Testis (tissue), 3 donors: ENCODE data around the gene KANK2. TPM values are rescaled to one million over a fixed set of nuclear protein-coding genes. Genes with fewer than 3 reads are reported as not detected.
"Not testable (repeated sequence)": the region's sequence is repeated elsewhere in the genome, so short reads cannot be mapped to it uniquely, and the experiment has no call there.

Experiments
- DNase-seq: peaks from one replicate; pipeline ENCODE4 v3.0.0-alpha.2; 2019
- H3K27ac ChIP-seq, 2 donors: fragments of 200-600 bp; sonication (generic); one replicate each; pipeline ENCODE4 v1.5.1; 2019
- H3K27me3 ChIP-seq: fragments of 200-600 bp; sonication (generic); one replicate; pipeline ENCODE4 v1.5.1; 2019
- H3K36me3 ChIP-seq: fragments of 200-600 bp; sonication (generic); one replicate; pipeline ENCODE4 v1.5.1; 2017; ENCODE audit warnings: low read depth; ENCODE audit errors: missing control alignments
- H3K4me1 ChIP-seq: fragments of 200-600 bp; sonication (generic); one replicate; pipeline ENCODE4 v1.5.1; 2019
- H3K4me3 ChIP-seq, 2 donors: fragments of 200-600 bp; sonication (generic); one replicate each; pipeline ENCODE4 v1.5.1; 2017 to 2019
- H3K9me3 ChIP-seq: fragments of 200-600 bp; sonication (generic); one replicate; pipeline ENCODE4 v1.5.1; 2017
- CTCF ChIP-seq, 3 experiments: fragments of 450-650 bp in 2 of 3; fragments of 200-600 bp in 1 of 3; sonication (generic) in 1 of 3; IDR thresholded peaks; one replicate each; pipeline ENCODE4 v1.5.1; 2016 to 2019; ENCODE audit warnings: antibody characterized with exemption in 3 of 3, mild to moderate bottlenecking in 2 of 3, moderate library complexity in 1 of 3
- POLR2A ChIP-seq: fragments of 450-650 bp; IDR thresholded peaks from one replicate; pipeline ENCODE4 v1.6.1; 2017; ENCODE audit warnings: antibody characterized with exemption, mild to moderate bottlenecking, moderate library complexity
- WGBS, 2 donors: methylation state at CpG; one replicate each; pipeline ENCODE4 v1.1.5; 2018; 5-methylcytosine and 5-hydroxymethylcytosine counted together
- intact Hi-C: fragments of 100-400 bp; cut with DNase I; formaldehyde crosslinking; loops from one replicate; pipeline ENCODE4 v1.15.1; 2023; ENCODE audit warnings: low total_unique reads
- polyA plus RNA-seq: library from polyadenylated mRNA; stranded (reverse); fragments of 350-450 nt; fragmentation: Illumina TruSeq; extraction: RNeasy Lipid Tissue Mini Kit (QIAGEN cat#74804); gene quantifications from one replicate; pipeline ENCODE4 v1.2.3, GENCODE V29; 2014; ENCODE audit warnings: low read depth, low replicate concordance; ENCODE audit not compliant: insufficient read depth
- total RNA-seq, 2 donors: library from RNA; depleted of rRNA; stranded (reverse); fragments of >200 nt; gene quantifications; one replicate each; pipeline ENCODE4 v1.2.3, GENCODE V29; 2016

Gene KANK2
- total and polyA plus RNA-seq, 3 donors from 2014 or later, result 77.7 to 161 (median 98.9) TPM

- Histone ChIP-seq H3K4me1 (peaks cover 33% of the 10 kb centered on the region), H3K4me3 (no peak overlapping the region), H3K36me3 (no peaks in the 10 kb centered on the region), H3K27ac (peak overlapping the region; percentile 15 to 88), H3K27me3 (no peaks in the 10 kb centered on the region), H3K9me3 (no peaks in the 10 kb centered on the region)
- TF ChIP-seq CTCF (IDR thresholded peaks at IDR 0.05) (no peak), POLR2A (no peak)
- WGBS, 2 donors, result 52 to 64% methylated on average over 11 of the region's 11 CpGs
- no peak for DNase-seq
- intact Hi-C loops, result no loop called here
These were observed 33.0 kb downstream of the KANK2 start for GRCh38 chr19:11164296-11164695.

- Histone ChIP-seq H3K4me1 (peaks cover 28% of the 10 kb centered on the region), H3K27ac (peak overlapping the region in 1 of 2 donors; percentile 65)
- intact Hi-C loops, DNase-seq, H3K27me3 ChIP-seq, H3K36me3 ChIP-seq, H3K9me3 ChIP-seq, H3K4me3 ChIP-seq: not testable (repeated sequence)
- 83 to 91% methylated on average over 2 of the region's 2 CpGs for WGBS, 2 donors
These were observed 36.9 kb downstream of the KANK2 start for GRCh38 chr19:11160440-11160768.

GRCh38 chr19:11159598-11160439 lies 37.5 kb downstream of the KANK2 start:
- Histone ChIP-seq H3K36me3 (no peaks in the 10 kb centered on the region), H3K4me1 (peaks cover 27% of the 10 kb centered on the region), H3K4me3 (no peak overlapping the region), H3K9me3 (no peaks in the 10 kb centered on the region), H3K27ac (peak overlapping the region in 1 of 2 donors; percentile 65), H3K27me3 (no peaks in the 10 kb centered on the region)
- TF ChIP-seq CTCF (IDR thresholded peaks at IDR 0.05), result peak in 1 of 3 experiments; percentile 8
- TF ChIP-seq POLR2A, result no peak
- DNase-seq, result no peak
- WGBS, 2 donors, result 56 to 59% methylated on average over 16 of the region's 16 CpGs
- intact Hi-C loops, result no loop called here

- peak within 1 kb of the TSS; percentile 44 to 64 for H3K27ac ChIP-seq
- DNase-seq, result peak; percentile 98
- no peaks in the 10 kb centered on the region for H3K9me3 ChIP-seq
- TF ChIP-seq POLR2A (no peak), CTCF (IDR thresholded peaks at IDR 0.05) (no peak)
- intact Hi-C loops, result no loop called here
- H3K27me3 ChIP-seq, result no peaks in the 10 kb centered on the region
- H3K36me3 ChIP-seq, result no peaks in the 10 kb centered on the region
- peaks cover 33% of the 10 kb centered on the region for H3K4me1 ChIP-seq
- 0 to 1% methylated on average over 2 to 50 of the region's 50 CpGs for WGBS, 2 donors
- H3K4me3 ChIP-seq, result peak within 1 kb of the TSS; percentile 49 to 64
These were observed 41.8 kb downstream of the KANK2 start, which contains the start of gene SPC24 for GRCh38 chr19:11155373-11156120. Gene SPC24 (minus strand): TSS chr19:11155782. CDS start chr19:11155776, 6 bp downstream.

GRCh38 chr19:11154683-11155047 lies 42.7 kb downstream of the KANK2 start:
- no peak for TF ChIP-seq POLR2A
- no peak for TF ChIP-seq CTCF (IDR thresholded peaks at IDR 0.05)
- no peaks in the 10 kb centered on the region for H3K27me3 ChIP-seq
- intact Hi-C loops, result no loop called here
- H3K27ac ChIP-seq, result no peak overlapping the region
- no peak overlapping the region for H3K4me3 ChIP-seq
- H3K36me3 ChIP-seq, result no peaks in the 10 kb centered on the region
- WGBS, 2 donors, result 27 to 44% methylated on average over 6 of the region's 6 CpGs
- no peaks in the 10 kb centered on the region for H3K9me3 ChIP-seq
- H3K4me1 ChIP-seq, result peaks cover 30% of the 10 kb centered on the region
- DNase-seq, result no peak
